Fibroblast of gingiva (primary cell): ENCODE results near the gene EYS.

Experiments
- DNase-seq: peaks from one replicate; pipeline ENCODE4 v3.0.0-alpha.2; 2011; ENCODE audit warnings: low read depth

EYS gene

DNA sequence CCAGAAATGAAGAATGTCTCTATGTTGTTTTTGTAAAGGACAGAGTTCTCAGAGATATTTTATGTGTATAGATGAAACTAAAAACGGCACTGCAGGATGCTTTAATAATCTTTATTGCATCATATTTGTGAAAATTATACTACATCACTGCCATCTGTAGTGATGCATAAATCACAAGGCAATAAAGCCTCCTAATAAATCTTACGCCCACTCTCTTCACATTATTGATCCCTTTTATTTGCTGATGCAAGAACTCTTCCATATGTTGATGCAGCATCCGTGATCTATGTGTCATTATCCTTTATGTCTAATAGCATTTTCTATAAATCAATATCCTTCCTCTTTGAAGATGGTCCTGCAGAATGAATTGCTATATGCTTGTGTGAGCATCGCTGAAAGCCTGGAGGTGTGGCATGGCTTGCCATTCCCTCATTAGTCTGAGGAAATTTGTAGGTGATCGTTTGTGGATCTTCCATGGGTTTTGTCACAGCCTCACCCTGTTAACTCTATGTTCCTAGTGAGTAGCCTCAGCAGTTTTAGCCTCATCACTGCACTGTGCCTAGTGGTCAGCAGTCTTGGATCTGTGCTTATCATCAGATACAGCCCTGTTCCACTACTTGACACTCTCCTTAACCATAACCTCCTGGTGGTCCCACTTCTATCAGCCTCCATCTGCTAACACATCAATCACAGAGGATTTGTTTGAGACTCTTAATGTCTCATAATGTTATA is 983.5 kb downstream of the EYS start:
- no peak for DNase-seq

DNA sequence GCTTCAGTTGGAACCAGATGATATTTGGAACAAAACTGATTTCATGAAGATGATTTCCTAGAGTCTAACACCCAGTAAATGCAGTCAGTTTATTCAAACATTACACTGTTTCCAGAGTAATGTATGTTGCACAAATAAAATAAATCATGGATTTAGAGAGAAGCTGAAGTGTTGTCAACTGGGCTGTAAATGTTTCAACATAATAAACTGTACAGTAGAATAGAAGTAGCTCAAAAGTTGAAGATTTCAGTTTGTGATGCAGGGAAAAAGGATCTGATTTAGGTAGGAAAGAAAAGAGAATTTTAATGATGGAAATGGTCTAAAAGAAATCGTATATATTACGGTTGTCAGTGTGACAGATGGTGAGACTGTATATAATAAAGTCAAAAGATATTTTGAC is 985.2 kb downstream of the EYS start:
- no peak for DNase-seq

DNA sequence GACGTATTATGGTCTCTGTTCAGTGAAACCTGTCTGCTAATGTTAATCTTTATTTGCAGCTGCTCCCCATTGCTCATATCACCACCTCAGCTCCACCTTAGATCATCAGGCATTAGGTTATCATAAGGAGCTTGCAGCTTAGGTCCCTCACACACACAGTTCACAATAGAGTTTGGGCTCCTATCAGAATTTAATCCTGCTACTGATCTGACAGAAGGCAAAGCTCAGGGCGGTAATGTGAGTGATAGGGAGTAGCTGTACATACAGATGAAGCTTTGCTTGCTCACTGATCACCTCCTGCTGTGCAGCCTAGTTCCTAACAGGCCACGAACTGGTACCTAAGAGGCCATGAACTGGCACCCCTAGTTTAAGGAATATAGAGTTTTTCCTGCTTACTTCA is 989.7 kb downstream of the EYS start:
- no peak for DNase-seq

DNA sequence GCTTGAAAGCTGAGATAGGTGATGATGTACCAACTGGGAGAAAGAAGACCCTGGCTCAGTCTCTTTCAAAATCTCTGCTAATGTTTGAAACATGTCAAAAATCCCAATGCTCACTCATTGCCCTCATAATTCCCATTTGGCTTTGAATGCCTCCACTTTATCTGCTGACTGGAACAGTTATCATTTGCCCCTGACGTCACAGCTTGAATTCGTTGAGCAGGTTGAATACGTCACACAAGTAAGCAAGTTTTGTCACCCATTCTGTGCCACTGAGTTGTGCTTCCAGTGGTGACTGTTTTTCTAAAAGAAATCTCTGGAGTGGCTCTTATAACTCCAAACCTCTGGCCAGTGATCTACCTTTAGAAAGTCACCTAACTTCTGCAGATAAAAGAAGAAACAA is 991.4 kb downstream of the EYS start:
- no peak for DNase-seq

DNA sequence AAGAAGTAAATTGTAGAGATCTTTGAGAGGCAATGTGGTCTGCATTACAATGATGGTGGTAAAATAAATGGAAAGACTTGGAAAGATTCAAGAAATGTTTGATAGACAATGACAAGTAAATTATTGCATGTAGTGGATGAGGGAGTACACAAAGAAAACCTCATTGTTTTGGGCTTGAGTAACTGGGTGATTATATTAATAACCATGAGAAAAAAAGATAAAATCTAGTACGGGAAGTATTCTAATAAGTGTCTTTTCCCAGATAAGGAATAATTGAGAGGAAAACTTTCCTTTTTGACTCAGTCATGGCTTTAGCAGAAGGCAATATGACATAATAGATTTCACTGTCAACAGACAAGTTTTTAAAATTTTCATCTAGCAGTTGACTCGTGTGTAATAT is 993.0 kb downstream of the EYS start:
- no peak for DNase-seq

DNA sequence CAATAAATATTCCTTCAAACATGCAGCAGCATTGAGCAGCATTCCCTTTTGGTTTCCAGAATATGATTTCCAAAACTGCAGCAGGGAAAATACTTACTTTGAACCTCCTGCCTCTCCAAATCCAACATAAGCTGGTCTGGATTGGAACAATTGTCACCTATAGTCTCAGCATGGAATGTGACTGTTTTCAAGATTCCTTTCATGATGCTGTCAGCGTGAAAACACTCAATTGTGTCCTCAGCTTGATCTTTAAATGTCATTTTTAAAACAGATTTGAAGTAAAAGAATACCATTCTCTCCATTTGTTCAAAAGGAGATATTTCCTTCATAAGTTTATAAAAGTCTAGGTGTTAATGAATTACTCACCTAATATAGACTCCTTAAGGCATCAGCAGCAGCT is 993.9 kb downstream of the EYS start:
- DNase-seq, result no peak

DNA sequence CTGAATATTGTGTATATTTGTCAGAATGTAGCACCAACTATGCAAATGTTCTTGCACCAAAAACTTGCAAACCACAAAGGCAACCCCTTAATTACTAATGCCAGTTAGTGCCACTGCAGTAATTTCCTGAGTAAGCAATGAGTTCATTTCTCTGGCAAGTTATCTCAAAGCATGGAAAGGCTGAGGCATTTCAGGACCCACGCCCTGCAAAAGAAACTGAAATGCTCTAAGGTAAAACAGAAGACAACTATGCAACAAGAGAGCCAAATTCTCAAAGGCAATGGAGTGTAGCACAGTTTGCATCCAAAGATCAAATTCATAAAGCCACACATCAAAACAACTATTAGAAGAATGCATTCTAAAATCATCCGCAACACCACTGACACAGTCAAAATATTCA is 994.4 kb downstream of the EYS start:
- peak; percentile 2 for DNase-seq

DNA sequence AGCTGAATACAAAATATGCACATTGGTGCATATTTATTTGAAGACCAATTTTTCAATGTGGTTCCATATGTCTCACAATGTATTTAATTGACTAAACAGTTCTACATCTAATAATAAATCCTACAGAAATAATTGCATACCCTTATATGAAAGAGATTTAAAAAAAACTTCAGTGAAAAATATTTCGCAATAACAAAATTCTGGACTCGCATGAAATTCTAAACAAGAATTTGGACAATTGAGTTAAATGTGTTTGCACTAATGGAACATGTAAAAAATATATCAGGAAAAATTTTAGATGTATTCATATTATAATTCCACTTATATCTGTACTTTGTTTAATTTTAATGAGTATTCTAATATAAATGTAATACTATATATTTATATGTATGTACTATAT is 1003.1 kb downstream of the EYS start:
- DNase-seq, result no peak

DNA sequence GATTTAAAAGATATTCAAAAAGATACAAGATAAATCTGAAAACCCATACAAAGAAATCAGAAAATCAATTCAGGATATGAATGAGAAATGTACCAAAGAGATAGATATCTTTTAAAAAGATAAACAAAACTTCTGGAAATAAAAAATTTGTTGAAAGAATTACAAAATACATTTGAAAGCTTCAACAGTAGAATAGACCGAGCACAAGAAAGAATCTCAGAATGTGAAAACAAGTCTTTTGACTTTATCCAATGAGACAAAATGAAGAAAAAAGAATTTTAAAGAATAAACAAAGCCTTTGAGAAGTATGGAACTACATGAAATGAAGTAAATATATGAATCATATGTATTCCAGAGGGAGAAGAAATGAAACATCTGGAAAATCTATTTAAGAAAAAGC is 1011.0 kb downstream of the EYS start:
- no peak for DNase-seq

DNA sequence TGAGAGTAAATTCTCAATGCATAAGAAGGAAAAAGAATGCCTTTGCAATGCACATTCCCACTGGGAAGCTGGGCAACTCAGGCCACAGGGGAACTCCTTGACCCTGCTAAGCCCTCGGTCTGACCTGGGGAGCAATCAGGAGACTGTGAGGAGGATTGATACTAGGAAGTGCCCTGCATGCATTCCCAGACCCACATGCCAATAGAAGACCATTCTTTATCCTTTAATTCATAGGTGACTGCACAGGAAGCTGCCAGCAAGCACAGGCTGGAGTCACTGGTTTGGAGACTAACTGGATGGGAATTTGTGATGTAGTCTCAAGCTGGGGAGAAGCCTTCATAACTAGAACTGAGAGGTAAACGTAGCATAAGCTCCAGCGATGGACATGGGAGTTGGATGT is 1012.7 kb downstream of the EYS start:
- no peak for DNase-seq

DNA sequence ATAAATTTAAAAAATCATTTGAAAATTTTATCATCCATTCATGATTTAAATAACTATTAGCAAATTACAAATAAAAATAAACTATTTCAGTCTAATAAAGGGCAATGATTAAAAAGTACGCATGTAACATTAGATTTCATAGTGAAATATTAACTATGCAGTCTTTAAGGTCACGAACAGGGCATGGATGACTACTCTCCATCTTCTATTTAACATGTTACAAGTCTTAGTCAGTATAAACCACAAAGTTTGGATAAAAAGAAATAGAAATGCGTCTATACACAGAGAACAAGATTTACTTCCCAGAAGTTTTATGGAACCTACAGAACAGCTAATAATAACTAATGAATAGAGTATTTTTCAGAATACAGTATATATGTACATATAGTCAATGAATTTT is 1016.0 kb downstream of the EYS start:
- no peak for DNase-seq

DNA sequence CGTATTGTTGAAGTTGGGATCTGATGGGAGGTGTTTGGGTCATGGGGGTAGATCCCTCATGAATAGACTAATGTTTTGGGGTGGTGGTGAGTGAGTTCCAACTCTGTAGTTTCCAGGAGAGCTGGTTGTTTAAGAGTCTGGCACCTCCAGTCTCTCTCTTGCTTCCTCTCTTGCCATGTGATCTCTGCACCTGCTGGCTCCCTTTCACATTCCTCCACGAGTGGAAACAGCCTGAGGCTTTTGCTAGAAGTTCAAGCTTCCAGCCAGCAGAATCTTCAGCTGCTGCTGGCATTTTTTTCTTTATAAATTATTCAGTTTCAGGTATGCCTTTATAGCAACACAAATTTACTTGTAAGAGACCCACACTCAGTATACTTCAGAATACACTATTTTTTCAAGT is 1021.6 kb downstream of the EYS start:
- no peak for DNase-seq

DNA sequence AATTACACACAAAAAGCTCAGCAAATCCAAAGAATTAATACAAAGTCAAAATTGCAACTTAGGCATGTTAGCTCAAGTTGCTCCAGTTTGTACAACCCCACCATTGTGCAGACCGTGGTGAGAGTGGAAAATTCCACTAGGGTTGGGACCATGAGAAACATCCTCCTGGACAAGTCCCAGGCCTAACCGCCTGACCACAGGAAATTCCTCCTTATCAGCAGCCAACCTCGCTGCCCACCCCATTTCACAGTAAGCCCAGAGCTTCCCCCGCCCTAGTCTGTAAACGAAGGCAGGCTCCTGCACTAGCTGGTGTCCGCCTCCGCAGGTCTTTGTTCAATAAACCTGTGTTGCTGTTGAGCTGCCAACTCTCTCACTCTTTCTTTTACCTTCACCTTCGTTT is 1023.3 kb downstream of the EYS start:
- no peak for DNase-seq

DNA sequence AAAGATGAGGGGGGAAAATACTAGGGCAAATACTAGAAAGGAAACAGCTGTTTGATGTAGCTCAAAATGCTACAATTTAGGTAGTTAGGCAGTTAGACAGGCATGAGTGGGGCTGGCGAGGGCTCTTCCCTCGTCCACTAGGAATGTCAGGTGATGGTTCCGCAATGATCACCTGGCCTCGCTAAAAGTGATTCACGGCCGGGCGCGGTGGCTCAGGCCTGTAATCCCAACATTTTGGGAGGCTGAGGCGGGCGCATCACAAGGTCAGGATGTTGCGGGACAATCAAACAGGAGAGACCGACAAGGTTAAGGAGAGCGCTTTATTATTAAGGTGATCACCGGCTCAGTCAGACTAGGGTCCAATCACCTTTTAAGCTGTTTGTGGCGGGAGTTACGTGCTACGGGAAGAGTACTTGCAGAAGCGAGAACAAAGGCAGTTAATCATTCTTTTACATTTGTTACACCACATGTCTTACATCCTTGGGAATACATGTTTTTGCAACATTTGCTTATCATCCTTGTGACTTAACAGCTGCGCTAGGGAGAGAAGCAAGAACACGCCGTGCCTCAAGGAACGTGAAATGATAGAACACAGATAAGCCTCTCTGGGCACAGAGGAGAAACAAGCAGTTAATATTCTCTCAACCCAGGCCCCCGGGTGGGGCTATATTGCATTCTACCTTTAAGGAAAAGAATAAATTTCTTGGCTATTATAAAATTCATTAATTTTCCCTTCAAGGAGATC is 1025.4 kb downstream of the EYS start:
- DNase-seq, result no peak

DNA sequence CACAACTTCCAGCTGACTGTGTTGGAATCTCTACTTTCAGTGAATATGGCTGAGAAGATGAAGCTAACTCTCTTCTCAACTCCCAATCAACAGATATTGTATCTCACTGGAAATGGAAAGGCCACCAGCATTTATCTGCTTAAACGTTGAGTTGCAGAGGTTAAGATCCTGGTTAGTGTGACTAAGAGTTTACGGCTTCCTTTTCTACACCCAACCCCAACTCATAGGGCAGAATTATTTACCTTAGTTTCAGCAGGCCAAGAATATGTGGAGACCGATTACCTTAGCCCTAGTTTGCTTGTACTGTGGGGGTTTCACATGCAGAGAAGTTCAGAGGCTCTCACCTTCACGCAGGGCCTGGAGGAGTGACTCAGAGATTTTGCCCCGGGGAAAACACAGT is 1026.6 kb downstream of the EYS start:
- no peak for DNase-seq

DNA sequence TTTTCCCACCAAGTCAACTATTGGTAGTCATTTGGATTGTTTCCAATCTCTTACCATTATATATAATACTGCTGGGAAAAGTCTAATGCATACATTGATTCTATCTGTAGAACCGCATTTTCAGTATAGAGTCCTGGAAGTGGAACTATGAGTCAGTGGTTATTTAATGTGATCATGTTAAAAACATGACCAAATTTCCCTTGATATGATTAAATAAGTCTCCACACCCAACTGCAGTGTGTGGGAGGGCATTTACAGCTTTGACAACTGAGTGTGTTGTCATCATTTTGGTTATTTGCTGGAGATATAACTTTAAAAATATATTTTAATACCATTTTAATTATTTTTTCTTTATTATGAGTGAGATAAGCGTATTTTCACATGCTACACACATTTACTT is 1027.6 kb downstream of the EYS start:
- DNase-seq, result no peak

DNA sequence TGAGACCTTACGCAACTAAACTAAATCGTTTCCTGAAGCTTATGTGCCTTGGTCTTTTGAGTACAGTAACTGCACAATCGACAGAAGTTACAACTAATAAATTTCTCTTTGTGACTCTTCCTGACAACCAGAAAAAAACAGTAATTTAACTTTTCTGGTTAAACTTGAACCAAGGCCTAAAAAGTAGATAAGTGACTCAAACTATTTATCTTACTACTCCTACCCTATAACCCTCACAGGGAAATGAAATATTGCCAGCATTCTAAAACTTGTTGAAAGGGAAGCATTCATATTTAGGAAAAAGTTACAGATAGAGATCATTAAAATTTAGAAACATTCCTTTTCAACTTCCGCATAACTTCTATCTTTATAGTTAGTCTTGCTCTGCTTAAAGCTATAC is 1034.4 kb downstream of the EYS start:
- DNase-seq, result no peak

DNA sequence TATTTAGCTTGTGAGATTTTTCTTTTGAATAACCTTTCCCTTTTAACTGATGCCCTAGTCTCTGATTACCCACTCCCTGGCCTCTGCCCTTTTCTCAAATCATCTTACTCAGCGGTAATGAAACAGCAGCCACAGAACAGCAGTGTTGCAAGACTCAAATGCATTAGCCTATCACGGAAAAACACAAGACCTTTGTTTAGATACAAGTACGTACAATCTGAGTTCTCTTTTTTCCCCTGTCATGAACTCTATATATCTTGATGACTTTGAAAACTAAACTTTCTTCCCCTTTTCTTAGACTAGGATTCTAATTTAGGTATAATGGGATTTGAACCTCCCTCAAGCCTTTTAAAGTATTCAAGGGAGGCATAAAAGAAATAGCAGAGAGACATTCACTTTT is 1034.9 kb downstream of the EYS start:
- DNase-seq, result no peak

DNA sequence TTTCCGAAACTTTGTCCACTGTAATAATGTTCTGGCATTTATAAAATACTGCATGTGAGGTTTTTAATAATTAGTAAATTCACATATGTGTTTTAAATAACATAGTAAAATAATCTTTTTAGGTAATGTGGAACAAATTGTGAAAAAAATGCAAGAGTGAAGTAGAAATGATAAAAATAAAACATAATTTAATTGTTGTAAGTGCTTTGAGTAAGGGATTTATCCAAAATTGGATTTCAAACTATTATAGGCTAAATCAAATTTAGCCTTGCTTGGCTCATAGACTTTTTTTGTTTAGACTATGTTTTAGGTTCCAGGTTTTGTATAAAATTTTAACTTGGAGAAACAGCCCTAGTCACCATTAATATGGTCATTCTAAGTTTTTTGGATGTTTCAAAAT is 1041.9 kb downstream of the EYS start:
- no peak for DNase-seq

DNA sequence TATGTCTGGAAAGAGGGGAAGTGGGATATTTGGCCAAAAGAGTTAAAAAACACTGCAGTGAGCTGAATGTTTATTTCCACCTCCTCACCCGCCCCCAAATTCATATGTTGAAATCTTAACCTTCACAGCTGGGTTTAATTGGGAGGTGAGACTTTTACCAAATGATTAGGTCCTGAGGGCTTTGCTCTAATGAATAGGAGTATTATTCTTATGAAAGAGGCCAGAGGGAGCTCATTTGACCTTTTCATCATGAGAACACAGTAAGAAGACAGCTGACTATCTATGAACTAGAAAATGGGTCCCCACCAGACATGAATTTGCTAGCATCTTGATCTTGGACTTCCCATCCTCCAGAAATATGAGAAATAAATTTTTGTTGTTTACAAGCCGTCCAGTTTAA is 1042.5 kb downstream of the EYS start:
- DNase-seq, result no peak

DNA sequence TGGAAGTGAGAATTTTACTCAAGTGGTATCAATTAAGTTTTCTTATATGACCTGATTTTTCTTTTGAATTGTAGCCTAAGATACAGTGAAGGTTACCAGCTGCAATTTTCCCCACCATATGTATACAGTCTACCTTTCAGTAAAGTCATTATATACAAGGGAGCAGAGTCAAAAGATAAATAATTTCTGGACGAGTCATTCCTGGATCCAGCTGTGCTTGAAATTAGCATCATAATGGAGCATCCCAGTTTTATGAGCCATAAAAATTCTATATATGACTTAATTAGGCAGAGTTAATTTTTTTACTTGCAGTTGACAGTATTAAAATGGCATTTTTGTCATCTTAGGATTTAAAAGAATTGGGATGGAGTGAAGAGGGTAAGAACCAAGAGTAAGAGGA is 1063.0 kb downstream of the EYS start:
- DNase-seq, result no peak

DNA sequence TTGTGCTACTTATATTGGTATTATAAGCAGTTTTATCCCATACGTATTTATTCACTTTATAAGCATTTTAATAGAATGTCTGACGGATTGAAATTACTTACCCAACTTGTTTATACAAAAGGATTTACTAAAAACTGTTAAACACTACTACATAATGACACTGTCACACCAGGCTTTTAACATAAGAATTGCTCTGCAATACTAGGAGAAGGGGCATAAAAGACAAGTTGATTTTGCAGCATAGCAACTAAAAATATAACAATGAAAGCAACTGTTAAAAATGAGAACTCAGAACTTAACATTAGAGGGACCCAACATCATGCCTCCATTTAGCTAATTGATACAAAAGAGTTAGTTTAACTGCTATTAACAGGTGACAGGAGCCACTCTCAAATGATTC is 1076.1 kb downstream of the EYS start:
- DNase-seq, result no peak

DNA sequence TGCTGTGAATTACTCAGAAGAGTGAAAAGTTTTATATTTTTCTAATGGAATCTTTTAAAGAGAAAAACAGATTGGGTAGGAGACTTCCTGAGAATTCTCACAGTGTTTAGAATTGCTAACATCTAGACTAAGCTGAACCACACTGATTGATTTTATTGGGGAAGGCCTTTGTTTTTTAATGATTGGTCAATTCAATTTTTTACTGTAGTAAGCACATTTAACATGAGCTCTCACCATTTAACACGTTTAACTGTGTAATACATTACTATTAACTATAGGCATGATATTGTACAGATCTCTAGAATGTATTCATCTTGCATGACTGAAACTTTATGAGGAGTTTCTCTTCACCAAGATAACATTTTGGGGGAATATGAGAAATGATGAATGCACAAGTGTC is 1084.1 kb downstream of the EYS start:
- DNase-seq, result no peak

DNA sequence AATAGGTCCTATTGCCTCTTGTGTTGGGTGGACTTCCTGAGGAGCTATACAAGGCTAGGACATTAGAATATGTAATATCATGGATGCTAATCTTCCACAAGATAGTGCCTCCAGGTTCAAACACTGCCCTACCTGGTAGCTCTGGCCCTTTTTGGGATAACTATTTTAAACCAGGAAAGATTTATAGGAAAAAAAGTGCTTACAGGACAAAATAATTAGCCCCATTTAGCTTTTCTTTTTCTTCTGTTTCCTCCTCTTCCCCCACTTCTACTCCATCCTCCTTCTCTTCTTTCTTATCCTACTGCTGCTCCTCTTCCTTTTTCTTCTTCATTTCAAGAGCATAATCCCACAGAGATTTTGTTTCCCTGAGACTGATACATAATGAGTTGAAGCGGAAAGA is 1104.0 kb downstream of the EYS start:
- DNase-seq, result no peak
